Activated CD4-positive, alpha-beta memory T cell treated with anti-CD3 and anti-CD28 coated beads, Interleukin-2, amount 10 ng/mL, durations not matched to agents 7 days and 5 days (primary cell): Measurements from ENCODE around the gene SNAPC4. TPM values are rescaled to one million over a fixed set of nuclear protein-coding genes. Genes with fewer than 3 reads are reported as not detected.
"Not testable (repeated sequence)": the region's sequence is repeated elsewhere in the genome, so short reads cannot be mapped to it uniquely, and the experiment has no call there.

Source experiments
- CTCF ChIA-PET: fragments of 350-600 bp; sonication (Branson Sonifier 250); formaldehyde crosslinking; loops from one replicate; lab custom pipeline; 2021; ENCODE audit warnings: antibody characterized with exemption, inconsistent platforms; lab: Charles Lee
- POLR2A ChIA-PET: fragments of 350-600 bp; sonication (Branson Sonifier 250); formaldehyde crosslinking; loops from one replicate; lab custom pipeline; 2021; ENCODE audit warnings: antibody characterized with exemption; lab: Charles Lee
- DNase-seq: peaks from one replicate; pipeline ENCODE4 v3.0.0-alpha.2; 2020
- H3K27ac Mint-ChIP-seq: one replicate; pipeline ENCODE4 v1.8.0; 2021; ENCODE audit warnings: mild to moderate bottlenecking, mixed read lengths
- H3K27me3 Mint-ChIP-seq: one replicate; pipeline ENCODE4 v1.8.0; 2021; ENCODE audit warnings: mixed read lengths
- H3K36me3 Mint-ChIP-seq: one replicate; pipeline ENCODE4 v1.8.0; 2021; ENCODE audit warnings: low read depth, mixed read lengths
- H3K4me1 Mint-ChIP-seq: one replicate; pipeline ENCODE4 v1.8.0; 2021; ENCODE audit warnings: mixed read lengths
- H3K4me3 Mint-ChIP-seq: one replicate; pipeline ENCODE4 v1.8.0; 2021; ENCODE audit warnings: mild to moderate bottlenecking, mixed read lengths
- H3K9me3 Mint-ChIP-seq: one replicate; pipeline ENCODE4 v1.8.0; 2021; ENCODE audit warnings: mixed read lengths
- total RNA-seq, 2 experiments: library from RNA; stranded (reverse); gene quantifications; one replicate each; pipeline ENCODE4 v1.2.3, GENCODE V29; 2021

Gene SNAPC4
- total RNA-seq, 2 experiments from 2014 or later, result 8.8 TPM

GRCh38 chr9:136429683-136430491 is 29.9 kb upstream of the SNAPC4 start:
- no peak overlapping the region for H3K4me3 Mint-ChIP-seq
- H3K9me3 Mint-ChIP-seq, result no peaks in the 10 kb centered on the region
- no peak for DNase-seq
- H3K36me3 Mint-ChIP-seq, result peaks cover 9% of the 10 kb centered on the region
- CTCF ChIA-PET, result no interaction called here
- POLR2A ChIA-PET, result no interaction called here
- H3K4me1 Mint-ChIP-seq, result no peaks in the 10 kb centered on the region
- H3K27me3 Mint-ChIP-seq, result no peaks in the 10 kb centered on the region
- no peak overlapping the region for H3K27ac Mint-ChIP-seq

GRCh38 chr9:136429075-136429628 is 29.2 kb upstream of the SNAPC4 start:
- DNase-seq, result no peak
- ChIA-PET CTCF (no interaction called here), POLR2A (no interaction called here)
- no peaks in the 10 kb centered on the region for H3K4me1 Mint-ChIP-seq
- H3K27ac Mint-ChIP-seq, result no peak overlapping the region
- H3K36me3 Mint-ChIP-seq, result peaks cover 16% of the 10 kb centered on the region
- H3K27me3 Mint-ChIP-seq, result no peaks in the 10 kb centered on the region
- H3K4me3 Mint-ChIP-seq, result no peak overlapping the region
- no peaks in the 10 kb centered on the region for H3K9me3 Mint-ChIP-seq

- Mint-ChIP-seq H3K27me3 (no peaks in the 10 kb centered on the region), H3K36me3 (peaks cover 20% of the 10 kb centered on the region), H3K4me1 (no peaks in the 10 kb centered on the region), H3K27ac (no peak overlapping the region), H3K9me3 (no peaks in the 10 kb centered on the region), H3K4me3 (no peak overlapping the region)
- no peak for DNase-seq
- ChIA-PET CTCF (no interaction called here), POLR2A (no interaction called here)
These were observed 26.8 kb upstream of the SNAPC4 start for GRCh38 chr9:136426787-136427186.

- H3K4me3 Mint-ChIP-seq, H3K27me3 Mint-ChIP-seq, H3K9me3 Mint-ChIP-seq, H3K4me1 Mint-ChIP-seq, H3K27ac Mint-ChIP-seq, CTCF ChIA-PET, DNase-seq: not testable (repeated sequence)
- H3K36me3 Mint-ChIP-seq, result peaks cover 24% of the 10 kb centered on the region
- POLR2A ChIA-PET, result interaction anchor here (0.9 to 1.2 kb wide), 4 partner anchors 10 to 63 kb away, joined by 3 to 5 read pairs (median 4); no protein-coding TSS in a partner anchor
These were observed 25.4 kb upstream of the SNAPC4 start for GRCh38 chr9:136425367-136425766.

- Mint-ChIP-seq H3K36me3 (peaks cover 25% of the 10 kb centered on the region), H3K27ac (no peak overlapping the region), H3K4me3 (no peak overlapping the region), H3K9me3 (no peaks in the 10 kb centered on the region), H3K27me3 (no peaks in the 10 kb centered on the region), H3K4me1 (no peaks in the 10 kb centered on the region)
- CTCF ChIA-PET, result no interaction called here
- DNase-seq, result no peak
- POLR2A ChIA-PET, result interaction anchor here (0.9 to 1.4 kb wide), 5 partner anchors 10 to 62 kb away, joined by 3 to 5 read pairs (median 4); no protein-coding TSS in a partner anchor
These were observed 24.9 kb upstream of the SNAPC4 start for GRCh38 chr9:136424750-136425362.

- POLR2A ChIA-PET, result interaction anchor here (1.0 to 1.4 kb wide), 3 partner anchors 12 to 15 kb away, joined by 3 to 4 read pairs (median 4); no protein-coding TSS in a partner anchor
- Mint-ChIP-seq H3K4me3 (no peak overlapping the region), H3K9me3 (no peaks in the 10 kb centered on the region)
These were observed 23.6 kb upstream of the SNAPC4 start for GRCh38 chr9:136423432-136424146.

GRCh38 chr9:136422876-136423275 is 22.9 kb upstream of the SNAPC4 start:
- H3K27me3 Mint-ChIP-seq, result no peaks in the 10 kb centered on the region
- peaks cover 39% of the 10 kb centered on the region for H3K36me3 Mint-ChIP-seq
- no peak overlapping the region for H3K27ac Mint-ChIP-seq
- no peaks in the 10 kb centered on the region for H3K9me3 Mint-ChIP-seq
- H3K4me3 Mint-ChIP-seq, result no peak overlapping the region
- no peaks in the 10 kb centered on the region for H3K4me1 Mint-ChIP-seq
- CTCF ChIA-PET, result no interaction called here
- POLR2A ChIA-PET, result interaction anchor here (1.1 kb wide), 1 partner anchor 13 kb away, joined by 3 read pairs; no protein-coding TSS in a partner anchor
- DNase-seq, result no peak

More at GRCh38 chr9:136423432-136424146, 23.6 kb upstream of the SNAPC4 start:
- no peaks in the 10 kb centered on the region for H3K27me3 Mint-ChIP-seq
- peaks cover 34% of the 10 kb centered on the region for H3K36me3 Mint-ChIP-seq
- H3K4me1 Mint-ChIP-seq, result no peaks in the 10 kb centered on the region
- CTCF ChIA-PET, result no interaction called here
- H3K27ac Mint-ChIP-seq, result no peak overlapping the region
- DNase-seq, result no peak

- Mint-ChIP-seq H3K27me3 (no peaks in the 10 kb centered on the region), H3K36me3 (peaks cover 44% of the 10 kb centered on the region), H3K9me3 (no peaks in the 10 kb centered on the region), H3K4me1 (no peaks in the 10 kb centered on the region), H3K27ac (no peak overlapping the region), H3K4me3 (no peak overlapping the region)
- ChIA-PET CTCF (no interaction called here), POLR2A (no interaction called here)
- no peak for DNase-seq
These were observed 21.8 kb upstream of the SNAPC4 start for GRCh38 chr9:136421791-136422190.

GRCh38 chr9:136419092-136419420 is 19.1 kb upstream of the SNAPC4 start:
- H3K27me3 Mint-ChIP-seq, result no peaks in the 10 kb centered on the region
- H3K27ac Mint-ChIP-seq, result no peak overlapping the region
- no peaks in the 10 kb centered on the region for H3K9me3 Mint-ChIP-seq
- peaks cover 41% of the 10 kb centered on the region for H3K36me3 Mint-ChIP-seq
- POLR2A ChIA-PET, result interaction anchor here (0.6 kb wide), 1 partner anchor 26 kb away, joined by 3 read pairs; no protein-coding TSS in a partner anchor
- no peak overlapping the region for H3K4me3 Mint-ChIP-seq
- DNase-seq, result no peak
- CTCF ChIA-PET, result no interaction called here
- H3K4me1 Mint-ChIP-seq, result no peaks in the 10 kb centered on the region

- no peak for DNase-seq
- Mint-ChIP-seq H3K9me3 (no peaks in the 10 kb centered on the region), H3K4me1 (peaks cover 2% of the 10 kb centered on the region), H3K36me3 (peaks cover 48% of the 10 kb centered on the region), H3K27me3 (no peaks in the 10 kb centered on the region), H3K4me3 (no peak overlapping the region), H3K27ac (no peak overlapping the region)
- ChIA-PET CTCF (no interaction called here), POLR2A (interaction anchor here (0.6 kb wide), 1 partner anchor 26 kb away, joined by 3 read pairs; no protein-coding TSS in a partner anchor)
These were observed 18.5 kb upstream of the SNAPC4 start for GRCh38 chr9:136418182-136419091.

GRCh38 chr9:136416914-136417313 is 16.9 kb upstream of the SNAPC4 start:
- Mint-ChIP-seq H3K4me3 (no peak overlapping the region), H3K27me3 (no peaks in the 10 kb centered on the region), H3K4me1 (peaks cover 9% of the 10 kb centered on the region), H3K9me3 (no peaks in the 10 kb centered on the region), H3K27ac (no peak overlapping the region), H3K36me3 (peaks cover 56% of the 10 kb centered on the region)
- ChIA-PET POLR2A (no interaction called here), CTCF (interaction anchor here (0.7 kb wide), 1 partner anchor 75 kb away, joined by 4 read pairs; no protein-coding TSS in a partner anchor)
- DNase-seq, result no peak

- ChIA-PET POLR2A (no interaction called here), CTCF (no interaction called here)
- no peak for DNase-seq
- no peaks in the 10 kb centered on the region for H3K9me3 Mint-ChIP-seq
- peaks cover 57% of the 10 kb centered on the region for H3K36me3 Mint-ChIP-seq
- no peaks in the 10 kb centered on the region for H3K27me3 Mint-ChIP-seq
- no peak overlapping the region for H3K4me3 Mint-ChIP-seq
- H3K4me1 Mint-ChIP-seq, result peaks cover 14% of the 10 kb centered on the region
- H3K27ac Mint-ChIP-seq, result no peak overlapping the region
These were observed 16.5 kb upstream of the SNAPC4 start for GRCh38 chr9:136416427-136416826.
